ENCODE data around the gene HDAC8.
"Not testable (repeated sequence)": the region's sequence is repeated elsewhere in the genome, so short reads cannot be mapped to it uniquely, and the experiment has no call there.

The HDAC8 gene

GRCh38 chrX:72467135-72467534 is 105.5 kb downstream of the HDAC8 start:
- H3K4me3 ChIP-seq: no peak overlapping the region
- H3K27me3 ChIP-seq: no peaks in the 10 kb centered on the region
- peaks cover 0 to 9% (median 0%) of the 10 kb centered on the region in 3 donors for H3K36me3 ChIP-seq
- no peak overlapping the region for H3K27ac ChIP-seq
- no peak for DNase-seq
- TF ChIP-seq CTCF (IDR thresholded peaks at IDR 0.05): no peak
- intact Hi-C loops (cut with DNase I; ENCODE audit: low total_unique reads): no loop called here
- no peaks in the 10 kb centered on the region for H3K9me3 ChIP-seq
- H3K4me1 ChIP-seq: no peaks in the 10 kb centered on the region

GRCh38 chrX:72466493-72466892 is 106.2 kb downstream of the HDAC8 start:
- intact Hi-C loops (cut with DNase I; ENCODE audit: low total_unique reads): no loop called here
- H3K36me3 ChIP-seq: peaks cover 0 to 9% (median 0%) of the 10 kb centered on the region in 3 donors
- no peak overlapping the region for H3K4me3 ChIP-seq
- no peak overlapping the region for H3K27ac ChIP-seq
- no peaks in the 10 kb centered on the region for H3K27me3 ChIP-seq
- no peak for DNase-seq
- H3K4me1 ChIP-seq: no peaks in the 10 kb centered on the region
- no peak for TF ChIP-seq CTCF (IDR thresholded peaks at IDR 0.05)
- no peaks in the 10 kb centered on the region for H3K9me3 ChIP-seq

- intact Hi-C loops (cut with DNase I; ENCODE audit: low total_unique reads): no loop called here
- no peak for TF ChIP-seq CTCF (IDR thresholded peaks at IDR 0.05)
- H3K36me3 ChIP-seq: peaks cover 0 to 9% (median 0%) of the 10 kb centered on the region in 3 donors
- no peaks in the 10 kb centered on the region for H3K27me3 ChIP-seq
- no peak for DNase-seq
- no peaks in the 10 kb centered on the region for H3K9me3 ChIP-seq
- no peak overlapping the region for H3K27ac ChIP-seq
- H3K4me1 ChIP-seq: no peaks in the 10 kb centered on the region
- H3K4me3 ChIP-seq: no peak overlapping the region
Observed at GRCh38 chrX:72465889-72466288, 106.8 kb downstream of the HDAC8 start.

- Histone ChIP-seq H3K4me3 (no peak overlapping the region), H3K36me3 (peaks cover 0 to 9% (median 0%) of the 10 kb centered on the region in 3 donors), H3K9me3 (no peaks in the 10 kb centered on the region), H3K27me3 (no peaks in the 10 kb centered on the region), H3K27ac (no peak overlapping the region), H3K4me1 (no peaks in the 10 kb centered on the region)
- no peak for DNase-seq
- TF ChIP-seq CTCF (IDR thresholded peaks at IDR 0.05): no peak
- intact Hi-C loops (cut with DNase I; ENCODE audit: low total_unique reads): no loop called here
Observed at GRCh38 chrX:72461766-72462165, 110.9 kb downstream of the HDAC8 start.

GRCh38 chrX:72461288-72461687 is 111.4 kb downstream of the HDAC8 start:
- Histone ChIP-seq H3K9me3 (no peaks in the 10 kb centered on the region), H3K27me3 (no peaks in the 10 kb centered on the region), H3K36me3 (peaks cover 0 to 9% (median 0%) of the 10 kb centered on the region in 3 donors), H3K4me3 (no peak overlapping the region), H3K27ac (no peak overlapping the region), H3K4me1 (no peaks in the 10 kb centered on the region)
- no peak for TF ChIP-seq CTCF (IDR thresholded peaks at IDR 0.05)
- DNase-seq: no peak
- intact Hi-C loops (cut with DNase I; ENCODE audit: low total_unique reads): no loop called here

GRCh38 chrX:72460715-72461114 is 111.9 kb downstream of the HDAC8 start:
- TF ChIP-seq CTCF (IDR thresholded peaks at IDR 0.05): no peak

GRCh38 chrX:72449034-72449433 is 123.6 kb downstream of the HDAC8 start:
- H3K4me1 ChIP-seq; H3K4me3 ChIP-seq; intact Hi-C loops (cut with DNase I; ENCODE audit: low total_unique reads); DNase-seq; H3K9me3 ChIP-seq; H3K27ac ChIP-seq; H3K36me3 ChIP-seq; H3K27me3 ChIP-seq: not testable (repeated sequence)

More at GRCh38 chrX:72460715-72461114, 111.9 kb downstream of the HDAC8 start:
- Histone ChIP-seq H3K9me3 (no peaks in the 10 kb centered on the region), H3K27me3 (no peaks in the 10 kb centered on the region), H3K36me3 (peaks cover 0 to 9% (median 0%) of the 10 kb centered on the region in 3 donors), H3K27ac (no peak overlapping the region), H3K4me1 (no peaks in the 10 kb centered on the region), H3K4me3 (no peak overlapping the region)
- intact Hi-C loops (cut with DNase I; ENCODE audit: low total_unique reads): no loop called here
- DNase-seq: no peak

- DNase-seq; H3K4me1 ChIP-seq; H3K27ac ChIP-seq; intact Hi-C loops (cut with DNase I; ENCODE audit: low total_unique reads); H3K4me3 ChIP-seq; H3K27me3 ChIP-seq: not testable (repeated sequence)
- Histone ChIP-seq H3K36me3 (peaks cover 10 to 24% (median 24%) of the 10 kb centered on the region in 3 donors), H3K9me3 (peaks cover 0 to 18% (median 15%) of the 10 kb centered on the region in 3 donors)
Observed at GRCh38 chrX:72440764-72441163, 131.9 kb downstream of the HDAC8 start.
